SK-N-SH (cell line): ENCODE data around the gene SUPT7L. TPM values are rescaled to one million over a fixed set of nuclear protein-coding genes. Genes with fewer than 3 reads are reported as not detected.

Experiments used
- CTCF ChIA-PET: fragments of 300-600, 350-600 bp; formaldehyde crosslinking; extraction: SDS; loops from one replicate; lab custom pipeline; 2021; lab: Yijun Ruan, JAX
- POLR2A ChIA-PET: fragments of 350-600 bp; sonication (Branson Sonifier 250); formaldehyde crosslinking; extraction: SDS; loops from one replicate; lab custom pipeline; 2020; ENCODE audit warnings: antibody characterized with exemption, inconsistent platforms; lab: Yijun Ruan, JAX
- DNase-seq: peaks from one replicate; pipeline ENCODE4 v3.0.0; 2012
- H2AFZ ChIP-seq: fragments of 200-600 bp; sonication (generic); 2 replicates; pipeline ENCODE4 v1.8.1; 2016; ENCODE audit warnings: antibody characterized with exemption, mild to moderate bottlenecking, low read depth
- H3F3A ChIP-seq: fragments of 200-600 bp; sonication (generic); replicated peaks from 2 replicates; pipeline ENCODE3; 2016; ENCODE audit warnings: antibody characterized with exemption, mild to moderate bottlenecking; ENCODE audit not compliant: insufficient read depth
- H3K27ac ChIP-seq, 2 experiments: fragments of 200-500 bp in 1 of 2; fragments of 200-600 bp in 1 of 2; sonication (Bioruptor generic) in 1 of 2; sonication (generic), shearing (Covaris generic) in 1 of 2; 2 replicates each; pipeline versions ENCODE4 v1.5.1 to v1.6.1; 2014 to 2016; ENCODE audit warnings: low read depth in 2 of 2, inconsistent platforms in 1 of 2, low read length in 1 of 2, mild to moderate bottlenecking in 1 of 2, mixed read lengths in 1 of 2
- H3K27me3 ChIP-seq: fragments of 200-600 bp; sonication (generic), shearing (Covaris generic); 2 replicates; pipeline ENCODE4 v1.6.1; 2016; ENCODE audit warnings: mixed run types; ENCODE audit not compliant: insufficient read depth
- H3K36me3 ChIP-seq, 2 experiments: fragments of 200-500 bp in 1 of 2; fragments of 200-600 bp in 1 of 2; sonication (Bioruptor generic) in 1 of 2; sonication (generic) in 1 of 2; replicated peaks in 1 of 2; 2 replicates each; pipeline versions ENCODE3 to v1.5.1; 2014 to 2016; ENCODE audit warnings: low read length in 1 of 2, mild to moderate bottlenecking in 1 of 2; ENCODE audit not compliant: insufficient read depth in 2 of 2, control insufficient read depth in 1 of 2
- H3K4me1 ChIP-seq, 2 experiments: fragments of 200-500 bp in 1 of 2; fragments of 200-600 bp in 1 of 2; sonication (Bioruptor generic) in 1 of 2; sonication (generic), shearing (Covaris generic) in 1 of 2; 2 replicates each; pipeline versions ENCODE4 v1.5.1 to v1.6.1; 2014 to 2016; ENCODE audit warnings: low read depth in 1 of 2, low read length in 1 of 2, mixed run types in 1 of 2; ENCODE audit not compliant: insufficient read depth in 2 of 2, control insufficient read depth in 1 of 2
- H3K4me2 ChIP-seq: fragments of 200-600 bp; sonication (generic), shearing (Covaris generic); 2 replicates; pipeline ENCODE4 v1.6.1; 2017; ENCODE audit warnings: mixed run types
- H3K4me3 ChIP-seq, 2 experiments: fragments of 200-500 bp in 1 of 2; fragments of 200-600 bp in 1 of 2; sonication (Bioruptor generic) in 1 of 2; sonication (generic), shearing (Covaris generic) in 1 of 2; 2 replicates each; pipeline versions ENCODE4 v1.5.1 to v1.8.1; 2014 to 2016; ENCODE audit warnings: low read depth in 2 of 2, inconsistent platforms in 1 of 2, low read length in 1 of 2, mild to moderate bottlenecking in 1 of 2, mixed read lengths in 1 of 2, moderate library complexity in 1 of 2
- H3K79me2 ChIP-seq: fragments of 200-600 bp; sonication (generic); 2 replicates; pipeline ENCODE4 v1.8.1; 2017; ENCODE audit warnings: mild to moderate bottlenecking; ENCODE audit not compliant: insufficient read depth
- H3K9ac ChIP-seq: fragments of 200-600 bp; sonication (generic); 2 replicates; pipeline ENCODE4 v1.6.1; 2017; ENCODE audit warnings: mixed run types
- H3K9me2 ChIP-seq: fragments of 200-600 bp; sonication (generic); 2 replicates; pipeline ENCODE4 v1.6.1; 2017; ENCODE audit warnings: mixed run types
- H3K9me3 ChIP-seq: fragments of 200-600 bp; sonication (generic); 2 replicates; pipeline ENCODE4 v1.6.1; 2017; ENCODE audit warnings: mixed run types, mild to moderate bottlenecking, moderate library complexity
- H4K20me1 ChIP-seq: fragments of 200-600 bp; sonication (generic); 2 replicates; pipeline ENCODE4 v1.6.1; 2017; ENCODE audit warnings: mild to moderate bottlenecking, mixed run types; ENCODE audit not compliant: insufficient read depth
- ELF1 ChIP-seq: IDR thresholded peaks from 2 replicates; pipeline ENCODE4 v1.4.0; 2012
- EP300 ChIP-seq, 2 experiments: IDR thresholded peaks; 2 replicates each; pipeline versions ENCODE4 v1.4.0 to v1.6.1; 2012; ENCODE audit warnings: borderline replicate concordance in 1 of 2, low read depth in 1 of 2, low read length in 1 of 2
- EZH2phosphoT487 ChIP-seq: fragments of 200-600 bp; sonication (generic); IDR thresholded peaks from 2 replicates; pipeline ENCODE4 v1.6.1; 2017; ENCODE audit warnings: low read depth, mixed run types, mild to moderate bottlenecking, antibody characterized with exemption, moderate library complexity, borderline replicate concordance
- FOXJ3 ChIP-seq: sonication (generic); formaldehyde crosslinking; IDR thresholded peaks from 2 replicates; pipeline ENCODE4 v1.5.1; 2020; ENCODE audit warnings: mild to moderate bottlenecking, missing genetic modification reagents
- FOXM1 ChIP-seq: IDR thresholded peaks from 2 replicates; pipeline ENCODE4 v1.4.0; 2012; ENCODE audit warnings: low read depth, mild to moderate bottlenecking
- GABPA ChIP-seq: IDR thresholded peaks from 2 replicates; pipeline ENCODE4 v1.4.0; 2012; ENCODE audit warnings: low read depth, mild to moderate bottlenecking
- IRF3 ChIP-seq: fragments of 150-350 bp; IDR thresholded peaks from 2 replicates; pipeline ENCODE4 v1.6.1; 2016; ENCODE audit warnings: mild to moderate bottlenecking, low read depth, low read length
- MAX ChIP-seq: IDR thresholded peaks from 2 replicates; pipeline ENCODE4 v1.4.0; 2012; ENCODE audit warnings: low read depth
- MEF2A ChIP-seq: IDR thresholded peaks from 2 replicates; pipeline ENCODE4 v1.4.0; 2012; ENCODE audit warnings: low read depth, borderline replicate concordance
- POLR2AphosphoS5 ChIP-seq: IDR thresholded peaks from 2 replicates; pipeline ENCODE4 v1.6.1; 2012; ENCODE audit warnings: low read depth, low read length
- RAD21 ChIP-seq: IDR thresholded peaks from 2 replicates; pipeline ENCODE4 v1.6.1; 2012; ENCODE audit warnings: mild to moderate bottlenecking, low read length
- RCOR1 ChIP-seq: fragments of 150-350 bp; IDR thresholded peaks from 2 replicates; pipeline ENCODE4 v1.6.1; 2017; ENCODE audit warnings: antibody characterized with exemption, low read length
- SIN3A ChIP-seq: IDR thresholded peaks from 2 replicates; pipeline ENCODE4 v1.6.1; 2012; ENCODE audit warnings: low read depth, mild to moderate bottlenecking, low read length, moderate library complexity, borderline replicate concordance
- SMC3 ChIP-seq: IDR thresholded peaks from 2 replicates; pipeline ENCODE4 v1.6.1; 2012; ENCODE audit warnings: low read depth, low read length, improper control_type of control experiment
- TEAD4 ChIP-seq: IDR thresholded peaks from 2 replicates; pipeline ENCODE4 v1.4.0; 2012; ENCODE audit warnings: mild to moderate bottlenecking, borderline replicate concordance; ENCODE audit not compliant: insufficient read depth
- YY1 ChIP-seq: IDR thresholded peaks from 2 replicates; pipeline ENCODE4 v1.4.0; 2012; ENCODE audit warnings: low read depth, mild to moderate bottlenecking
- WGBS: methylation state at CpG from one replicate; pipeline ENCODE4 v1.1.6; 2017; ENCODE audit warnings: low lambda C conversion rate; 5-methylcytosine and 5-hydroxymethylcytosine counted together
- polyA plus RNA-seq, 3 experiments: library from polyadenylated mRNA; depleted of rRNA; stranded (reverse); fragments of >200 nt; gene quantifications; 2 replicates each; pipeline ENCODE4 v1.2.3, GENCODE V29; 2012
- TF ChIP-seq, protein P1 (sequence below): fragments of 150-350 bp; IDR thresholded peaks from 2 replicates; pipeline ENCODE4 v1.6.1; 2017; ENCODE audit warnings: antibody characterized with exemption, low read length, low read depth, borderline replicate concordance
- TF ChIP-seq, protein P2 (sequence below): fragments of 200-600 bp; sonication (generic); IDR thresholded peaks from 2 replicates; pipeline ENCODE4 v1.6.1; 2017; ENCODE audit warnings: antibody characterized with exemption, mild to moderate bottlenecking, moderate library complexity

The SUPT7L gene
- polyA plus RNA-seq, 1 of the 3 experiments (the other 2 are of a cell fraction), result 49.7 TPM

GRCh38 chr2:27683390-27684071, 20.1 kb upstream of the SUPT7L start:
- no peaks in the 10 kb centered on the region for H3K9me2 ChIP-seq
- no peaks in the 10 kb centered on the region for H3K9me3 ChIP-seq
- peak overlapping the region in 1 of 2 experiments; percentile 34; a peak in 1 of 4 replicates for H3K4me3 ChIP-seq
- DNase-seq, result peak; percentile 78
- WGBS, result 26% methylated on average over 9 of the region's 9 CpGs
- H3K27me3 ChIP-seq, result no peaks in the 10 kb centered on the region
- peak overlapping the region; percentile 64 for H2AFZ ChIP-seq
- TF ChIP-seq POLR2AphosphoS5, result no peak
- TF ChIP-seq MAX, result no peak
- peak; percentile 19; the same call in 1 of the 2 replicates for TF ChIP-seq YY1
- TF ChIP-seq EP300 (IDR thresholded peaks at IDR 0.05; ENCODE audit: borderline replicate concordance in 1 of 2, low read depth in 1 of 2, low read length in 1 of 2), result no peak
- peak; percentile 83 for TF ChIP-seq RCOR1
- TF ChIP-seq EZH2phosphoT487, result no peak
- TF ChIP-seq, protein P1, sequence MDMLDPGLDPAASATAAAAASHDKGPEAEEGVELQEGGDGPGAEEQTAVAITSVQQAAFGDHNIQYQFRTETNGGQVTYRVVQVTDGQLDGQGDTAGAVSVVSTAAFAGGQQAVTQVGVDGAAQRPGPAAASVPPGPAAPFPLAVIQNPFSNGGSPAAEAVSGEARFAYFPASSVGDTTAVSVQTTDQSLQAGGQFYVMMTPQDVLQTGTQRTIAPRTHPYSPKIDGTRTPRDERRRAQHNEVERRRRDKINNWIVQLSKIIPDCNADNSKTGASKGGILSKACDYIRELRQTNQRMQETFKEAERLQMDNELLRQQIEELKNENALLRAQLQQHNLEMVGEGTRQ, result no peak
- TF ChIP-seq, protein P2, sequence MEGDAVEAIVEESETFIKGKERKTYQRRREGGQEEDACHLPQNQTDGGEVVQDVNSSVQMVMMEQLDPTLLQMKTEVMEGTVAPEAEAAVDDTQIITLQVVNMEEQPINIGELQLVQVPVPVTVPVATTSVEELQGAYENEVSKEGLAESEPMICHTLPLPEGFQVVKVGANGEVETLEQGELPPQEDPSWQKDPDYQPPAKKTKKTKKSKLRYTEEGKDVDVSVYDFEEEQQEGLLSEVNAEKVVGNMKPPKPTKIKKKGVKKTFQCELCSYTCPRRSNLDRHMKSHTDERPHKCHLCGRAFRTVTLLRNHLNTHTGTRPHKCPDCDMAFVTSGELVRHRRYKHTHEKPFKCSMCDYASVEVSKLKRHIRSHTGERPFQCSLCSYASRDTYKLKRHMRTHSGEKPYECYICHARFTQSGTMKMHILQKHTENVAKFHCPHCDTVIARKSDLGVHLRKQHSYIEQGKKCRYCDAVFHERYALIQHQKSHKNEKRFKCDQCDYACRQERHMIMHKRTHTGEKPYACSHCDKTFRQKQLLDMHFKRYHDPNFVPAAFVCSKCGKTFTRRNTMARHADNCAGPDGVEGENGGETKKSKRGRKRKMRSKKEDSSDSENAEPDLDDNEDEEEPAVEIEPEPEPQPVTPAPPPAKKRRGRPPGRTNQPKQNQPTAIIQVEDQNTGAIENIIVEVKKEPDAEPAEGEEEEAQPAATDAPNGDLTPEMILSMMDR, result peak; percentile 100
- peak; percentile 67 for TF ChIP-seq SMC3
- TF ChIP-seq IRF3, result no peak
- TF ChIP-seq GABPA, result peak; percentile 21; the same call in 1 of the 2 replicates
- 0 out of 2 replicates have a peak, but pooled peaks have one; percentile 65 for TF ChIP-seq TEAD4
- TF ChIP-seq SIN3A, result peak; percentile 60; the same call in 1 of the 2 replicates
- no peak for TF ChIP-seq MEF2A
- no peak for TF ChIP-seq FOXM1
- TF ChIP-seq RAD21, result peak; percentile 83
- TF ChIP-seq ELF1, result no peak
- TF ChIP-seq FOXJ3 (CRISPR knock-in tag), result no peak
- peaks cover 0 to 19% of the 10 kb centered on the region in 2 experiments; a peak in 2 of 4 replicates for H3K4me1 ChIP-seq
- H3F3A ChIP-seq, result peaks cover 29% of the 10 kb centered on the region
- ChIA-PET CTCF (interaction anchor here (0.5 to 17.5 kb wide), 129 partner anchors 10 to 1159 kb away, joined by 3 to 333 read pairs (median 4); partner anchors contain the start of genes BABAM2, CCDC121, FNDC4 and GPN1), POLR2A (interaction anchor here (0.9 to 1.0 kb wide), 2 partner anchors 23 to 274 kb away, joined by 3 read pairs; partner anchors contain the start of gene PPM1G)
- no peaks in the 10 kb centered on the region for H3K79me2 ChIP-seq
- H3K36me3 ChIP-seq, result peaks cover 38 to 39% of the 10 kb centered on the region in 2 experiments
- peak overlapping the region in 1 of 2 experiments; percentile 93; a peak in 2 of 4 replicates for H3K27ac ChIP-seq
- peak overlapping the region; percentile 32; the same call in 1 of the 2 replicates for H3K9ac ChIP-seq
- H4K20me1 ChIP-seq, result no peaks in the 10 kb centered on the region
- peak overlapping the region; percentile 56; the same call in 1 of the 2 replicates for H3K4me2 ChIP-seq
